LNCAP (cell line): ENCODE measurements around the gene TCAIM.

Source experiments
- TF ChIP-seq, protein P1 (sequence below): fragments of 450-650 bp; IDR thresholded peaks from 2 replicates; pipeline ENCODE4 v1.5.1; 2017; ENCODE audit warnings: mild to moderate bottlenecking

The TCAIM gene

DNA sequence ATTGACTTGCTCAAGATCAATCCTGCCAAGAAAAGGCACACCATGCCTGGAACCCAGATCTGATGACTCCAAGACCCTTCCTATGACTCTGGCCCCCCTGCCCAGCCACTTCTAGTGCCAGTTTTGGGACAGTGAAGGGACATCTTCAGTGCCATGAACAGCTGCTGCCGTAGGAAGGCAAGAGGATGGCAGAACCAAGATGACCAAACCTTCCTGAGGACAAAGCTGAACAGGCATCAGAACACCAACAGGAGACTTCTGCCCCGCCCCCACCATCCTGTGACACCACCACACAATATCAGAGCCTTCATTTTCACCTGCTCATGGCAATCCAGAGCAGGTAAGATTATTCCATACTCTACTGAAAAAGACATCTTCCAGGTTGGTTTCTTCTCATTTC lies 105.9 kb downstream of the TCAIM start:
- TF ChIP-seq, protein P1, sequence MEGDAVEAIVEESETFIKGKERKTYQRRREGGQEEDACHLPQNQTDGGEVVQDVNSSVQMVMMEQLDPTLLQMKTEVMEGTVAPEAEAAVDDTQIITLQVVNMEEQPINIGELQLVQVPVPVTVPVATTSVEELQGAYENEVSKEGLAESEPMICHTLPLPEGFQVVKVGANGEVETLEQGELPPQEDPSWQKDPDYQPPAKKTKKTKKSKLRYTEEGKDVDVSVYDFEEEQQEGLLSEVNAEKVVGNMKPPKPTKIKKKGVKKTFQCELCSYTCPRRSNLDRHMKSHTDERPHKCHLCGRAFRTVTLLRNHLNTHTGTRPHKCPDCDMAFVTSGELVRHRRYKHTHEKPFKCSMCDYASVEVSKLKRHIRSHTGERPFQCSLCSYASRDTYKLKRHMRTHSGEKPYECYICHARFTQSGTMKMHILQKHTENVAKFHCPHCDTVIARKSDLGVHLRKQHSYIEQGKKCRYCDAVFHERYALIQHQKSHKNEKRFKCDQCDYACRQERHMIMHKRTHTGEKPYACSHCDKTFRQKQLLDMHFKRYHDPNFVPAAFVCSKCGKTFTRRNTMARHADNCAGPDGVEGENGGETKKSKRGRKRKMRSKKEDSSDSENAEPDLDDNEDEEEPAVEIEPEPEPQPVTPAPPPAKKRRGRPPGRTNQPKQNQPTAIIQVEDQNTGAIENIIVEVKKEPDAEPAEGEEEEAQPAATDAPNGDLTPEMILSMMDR, result no peak

DNA sequence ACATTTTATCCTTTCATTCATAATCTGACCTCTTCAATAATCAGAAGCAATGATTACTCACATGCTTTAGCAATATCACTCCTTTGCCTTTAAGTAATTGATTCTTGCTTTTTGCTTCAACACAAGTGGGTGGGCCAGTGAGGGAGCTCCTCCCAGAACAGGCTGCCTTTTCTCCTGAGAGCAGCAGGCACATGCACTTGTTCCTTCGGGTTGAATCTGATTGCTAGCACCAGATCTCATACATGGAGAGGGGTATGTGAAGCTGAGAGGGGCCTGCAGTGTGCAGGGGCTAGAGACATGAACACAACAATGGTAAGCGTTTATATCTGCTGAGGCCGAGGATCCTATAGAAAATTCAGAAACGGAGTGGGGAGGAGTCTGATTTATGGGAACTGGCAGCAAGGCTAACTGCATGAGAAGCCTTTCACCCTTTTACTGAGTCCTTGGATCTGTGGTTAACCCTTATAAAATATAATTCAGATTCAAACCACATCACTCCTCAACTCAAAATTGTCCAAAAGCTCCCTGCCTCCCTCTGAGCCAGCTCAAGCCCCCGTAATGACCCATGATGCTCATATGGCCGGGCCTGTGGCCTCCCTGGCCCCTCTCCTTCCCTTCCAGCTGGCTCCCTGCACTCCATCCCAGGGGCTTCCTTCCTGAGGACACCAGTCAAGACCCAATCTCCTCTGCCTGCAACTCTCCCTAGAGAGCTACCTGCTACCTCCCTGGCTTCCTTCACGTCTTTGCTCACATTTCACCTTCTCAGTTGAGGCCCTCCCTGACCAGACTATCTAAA lies 106.5 kb downstream of the TCAIM start:
- TF ChIP-seq, protein P1, result no peak

DNA sequence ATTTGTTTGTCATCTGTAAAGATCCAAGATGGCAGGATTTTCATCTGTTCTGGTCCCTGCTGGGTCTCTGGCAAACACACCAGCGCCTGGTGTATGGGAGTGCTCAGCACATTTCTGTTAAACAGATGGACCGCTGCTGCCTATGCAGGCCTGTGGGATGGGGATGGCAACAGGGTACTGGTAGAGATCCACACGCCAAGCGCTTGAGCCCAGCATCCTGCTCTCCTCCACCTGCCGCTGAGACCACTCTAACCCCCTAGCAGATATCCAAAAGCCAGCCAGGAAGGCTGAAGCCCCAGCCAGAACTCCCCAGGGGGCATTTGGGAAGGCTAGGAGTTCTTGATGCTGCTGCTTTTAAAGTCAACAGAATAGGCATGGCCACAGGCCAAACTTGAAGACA lies 107.2 kb downstream of the TCAIM start:
- TF ChIP-seq, protein P1, result no peak

DNA sequence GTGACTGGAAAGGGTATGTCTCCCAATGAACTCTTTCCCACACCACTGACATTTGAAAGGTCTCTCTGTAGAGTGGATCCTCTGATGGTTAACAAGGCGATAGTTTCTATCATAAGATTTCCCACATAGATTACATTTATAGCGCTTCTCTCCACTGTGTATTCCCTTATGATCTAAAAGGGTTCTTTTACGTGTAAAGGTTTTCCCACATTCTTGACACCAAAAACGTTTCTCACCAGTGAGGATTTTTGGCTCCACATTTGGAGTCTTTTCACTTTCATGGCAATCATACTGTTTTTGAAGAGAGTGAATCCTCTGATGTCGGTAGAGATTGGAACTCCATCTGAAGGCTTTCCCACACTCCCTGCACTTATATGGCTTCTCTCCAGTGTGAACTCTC lies 108.4 kb downstream of the TCAIM start:
- TF ChIP-seq, protein P1, result no peak

DNA sequence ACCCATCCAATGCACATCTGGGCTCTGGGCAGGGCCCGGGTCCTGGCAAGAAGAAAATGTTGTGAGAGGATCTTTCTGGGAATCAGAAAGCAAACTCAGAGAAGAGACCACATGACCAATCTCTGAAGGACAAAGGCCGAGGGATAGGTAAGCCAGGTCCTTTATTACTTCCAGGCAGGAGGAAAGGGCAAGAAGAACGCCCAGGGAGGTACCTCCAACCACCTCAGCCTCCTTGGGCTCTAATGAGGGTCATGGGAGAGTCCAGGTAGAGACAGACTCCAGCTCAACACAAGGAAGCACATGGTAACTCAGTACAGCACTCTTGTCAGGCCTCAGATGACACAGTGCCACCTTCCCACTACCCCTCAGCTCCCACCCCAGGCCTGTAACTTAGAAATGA lies 112.9 kb downstream of the TCAIM start:
- TF ChIP-seq, protein P1, result no peak

DNA sequence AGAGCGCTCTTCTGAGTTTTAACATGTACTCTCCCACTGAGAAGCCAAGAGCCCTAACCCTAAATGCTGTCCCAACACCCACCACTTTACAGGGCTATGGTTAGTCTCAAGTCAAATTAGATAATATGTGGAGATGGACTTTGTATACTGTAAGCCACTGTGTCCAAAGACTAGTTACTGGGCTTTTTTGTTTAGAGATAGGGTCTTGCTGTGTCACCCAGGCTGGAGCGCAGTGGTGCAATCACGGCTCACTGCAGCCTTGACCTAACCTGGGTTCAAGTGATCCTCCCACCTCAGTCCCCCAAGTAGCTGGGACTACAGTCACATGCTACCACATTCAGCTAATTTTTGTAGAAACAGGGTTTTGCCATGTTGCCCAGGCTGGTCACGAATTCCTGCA lies 115.7 kb downstream of the TCAIM start:
- TF ChIP-seq, protein P1, result no peak

DNA sequence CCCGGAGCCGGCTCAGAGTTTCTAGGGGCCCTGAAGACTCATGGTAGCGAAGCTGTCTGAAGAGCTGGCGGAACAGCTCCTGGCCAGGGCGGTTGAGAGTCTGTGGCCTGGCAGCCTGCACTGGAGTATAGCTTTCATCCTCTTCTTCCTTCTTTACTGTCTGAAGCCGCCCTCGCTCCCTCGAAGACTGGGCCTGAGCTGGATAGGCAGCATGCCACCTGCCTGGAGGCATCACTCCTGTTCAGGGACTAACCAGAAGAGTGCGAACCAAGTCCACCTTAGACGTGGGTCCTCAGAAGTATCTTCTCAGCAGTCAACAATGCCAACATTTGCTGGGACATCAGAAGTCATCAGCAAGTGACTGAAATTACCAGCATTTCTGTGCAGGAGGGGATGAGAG lies 116.8 kb downstream of the TCAIM start:
- TF ChIP-seq, protein P1, result no peak
